Hypothalamus (tissue), 51 donors: ENCODE measurements around the gene ACSM6.

Experiments
- DNase-seq, 51 donors: peaks; one replicate each; lab custom pipeline; 2025; lab: John Stamatoyannopoulos, UW

The ACSM6 gene

DNA sequence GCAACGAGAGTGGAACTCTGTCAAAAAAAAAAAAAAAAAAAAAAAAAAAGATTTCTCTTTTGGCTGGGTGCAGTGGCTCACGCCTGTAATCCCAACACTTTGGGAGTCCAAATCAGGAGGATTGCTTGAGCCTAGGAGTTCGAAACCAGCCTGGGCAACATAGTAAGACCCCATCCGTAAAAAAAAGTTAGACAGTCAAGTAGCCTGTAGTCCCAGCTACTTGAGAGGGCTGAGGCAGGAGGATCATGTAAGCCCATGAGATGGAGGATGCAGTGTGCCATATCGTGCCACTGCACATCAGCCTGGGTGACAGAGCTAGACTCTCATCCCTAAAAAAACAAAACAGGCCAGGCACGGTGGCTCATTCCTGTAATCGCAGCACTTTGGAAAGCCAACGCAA, 71.5 kb downstream of the ACSM6 start:
- DNase-seq = no peak

DNA sequence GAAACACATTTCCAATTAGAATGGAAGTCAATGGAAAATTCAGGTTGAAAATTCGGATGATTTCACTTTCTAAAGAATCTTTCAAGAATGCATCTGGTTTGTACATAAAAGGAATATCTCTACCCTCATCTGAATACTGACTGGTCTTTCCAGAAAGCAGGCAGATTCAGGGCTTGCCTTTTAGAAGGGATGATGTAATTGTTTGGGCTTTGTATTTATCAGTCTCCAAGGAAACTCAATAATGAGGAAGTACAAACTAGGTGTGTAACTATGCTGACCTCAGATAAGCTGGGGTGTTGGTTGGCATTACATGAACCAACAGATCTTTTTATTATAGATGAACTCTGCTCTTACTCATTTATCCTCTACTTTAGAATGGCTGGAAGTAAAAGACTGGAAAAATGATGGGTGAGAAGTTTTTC, 72.6 kb downstream of the ACSM6 start:
- no peak for DNase-seq

DNA sequence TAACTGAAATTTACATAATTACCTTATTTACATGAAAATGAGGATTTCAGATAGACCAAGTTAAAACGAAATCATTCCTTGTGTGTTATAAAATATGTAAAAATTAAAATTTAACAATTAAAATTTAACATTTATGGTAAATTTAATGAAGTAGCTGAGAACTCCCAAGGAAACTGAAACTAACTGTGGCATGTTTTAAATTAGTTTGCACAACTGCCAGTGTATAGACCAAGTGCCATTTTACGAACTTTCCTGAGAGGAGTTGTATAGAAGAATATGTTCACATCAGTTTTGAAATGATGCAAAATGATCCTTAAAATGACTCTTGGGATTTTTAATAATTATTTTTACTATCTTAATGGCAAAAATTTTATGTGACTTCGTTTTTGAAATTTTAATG, 73.2 kb downstream of the ACSM6 start:
- DNase-seq = no peak

DNA sequence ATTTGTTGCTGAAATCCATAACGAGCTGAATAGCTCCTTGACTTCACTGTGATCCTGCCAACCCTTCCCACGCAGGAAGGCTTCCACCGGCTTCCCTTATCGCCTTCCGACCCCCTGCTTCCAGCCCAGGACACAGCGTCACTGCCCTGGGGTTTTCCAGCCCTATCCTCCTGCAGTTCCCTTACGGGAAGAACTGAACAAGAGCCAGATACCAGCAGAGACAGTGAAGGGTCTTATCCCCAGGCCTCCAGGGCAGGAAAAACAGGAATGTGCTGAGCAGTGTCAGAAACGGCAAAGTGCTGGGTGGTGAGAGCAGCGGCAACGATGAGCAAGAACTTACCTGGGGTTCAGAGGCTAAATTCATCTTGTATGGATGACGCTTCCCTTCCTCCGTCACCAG, 74.4 kb downstream of the ACSM6 start:
- DNase-seq = no peak

DNA sequence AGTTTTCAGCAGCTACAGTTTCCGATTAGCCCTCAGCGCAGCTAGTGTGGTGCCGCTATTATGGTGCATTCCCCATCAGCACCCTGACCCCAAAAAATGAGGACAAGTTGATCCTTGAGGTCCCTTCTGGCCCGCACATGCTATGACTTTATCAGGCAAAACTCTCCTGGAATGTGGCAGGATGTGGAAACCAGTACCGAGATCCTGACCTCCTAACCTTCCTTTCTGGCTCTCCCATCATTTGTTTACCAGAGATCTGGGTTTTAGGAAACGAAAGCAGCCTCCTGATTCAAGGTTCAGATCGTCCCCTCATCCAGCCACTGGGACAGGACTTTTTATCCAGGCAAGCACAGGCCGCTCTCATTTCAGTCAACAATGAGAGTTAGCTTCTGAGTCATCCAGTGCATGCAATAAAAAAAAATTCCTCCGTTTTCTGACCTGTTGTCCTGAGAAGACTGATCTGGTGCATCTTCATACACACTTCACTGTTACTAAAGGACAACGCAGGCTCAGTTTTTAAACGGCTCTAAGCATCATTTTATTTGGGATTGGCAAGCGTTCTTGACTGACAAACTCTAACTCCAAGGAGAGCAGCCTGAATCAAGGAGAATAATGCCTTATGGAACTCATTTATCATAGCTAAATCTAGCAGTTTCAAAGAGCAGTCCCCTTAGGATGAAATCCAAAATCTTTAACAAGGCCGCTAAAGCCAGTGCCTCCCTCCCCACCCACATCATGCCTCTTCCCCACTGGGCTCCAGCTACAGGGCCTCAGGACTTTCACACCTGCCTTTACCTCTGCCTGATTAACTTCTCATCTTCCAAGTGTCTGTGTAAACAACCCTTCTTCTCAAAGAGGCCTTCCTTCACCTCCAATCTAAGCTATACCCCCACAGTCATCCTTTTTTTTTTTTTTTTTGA, 79.6 kb downstream of the ACSM6 start:
- DNase-seq = no peak

DNA sequence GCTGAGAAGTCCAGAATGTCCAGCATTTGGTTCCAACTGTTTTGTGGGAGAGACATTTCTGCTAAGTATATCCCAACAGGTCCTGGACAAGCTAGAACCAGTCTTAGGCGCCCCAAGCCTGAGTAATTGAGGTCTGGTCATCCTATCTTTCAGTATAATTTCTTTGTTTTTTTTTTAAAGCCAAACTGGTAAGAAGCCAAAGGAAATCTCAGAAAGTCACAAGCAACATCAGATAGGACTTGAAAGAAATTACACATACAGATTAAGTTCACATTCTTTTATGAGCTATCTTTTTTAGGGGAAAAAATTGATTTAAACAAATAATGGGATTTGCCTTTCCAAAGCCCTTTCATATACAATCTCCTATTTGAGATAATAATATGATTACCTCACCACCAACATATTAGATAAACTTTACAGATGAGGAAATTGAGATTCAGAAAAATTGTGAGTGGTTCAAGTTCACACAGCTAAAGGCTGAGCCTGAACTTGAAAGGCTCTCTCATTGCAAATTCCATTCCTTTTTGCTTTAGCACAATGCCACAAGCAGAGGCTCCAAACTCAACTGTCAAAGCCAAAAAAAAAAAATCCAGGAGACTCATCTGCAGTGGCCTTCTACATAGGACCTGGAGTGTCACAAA, 81.8 kb downstream of the ACSM6 start:
- DNase-seq = no peak

DNA sequence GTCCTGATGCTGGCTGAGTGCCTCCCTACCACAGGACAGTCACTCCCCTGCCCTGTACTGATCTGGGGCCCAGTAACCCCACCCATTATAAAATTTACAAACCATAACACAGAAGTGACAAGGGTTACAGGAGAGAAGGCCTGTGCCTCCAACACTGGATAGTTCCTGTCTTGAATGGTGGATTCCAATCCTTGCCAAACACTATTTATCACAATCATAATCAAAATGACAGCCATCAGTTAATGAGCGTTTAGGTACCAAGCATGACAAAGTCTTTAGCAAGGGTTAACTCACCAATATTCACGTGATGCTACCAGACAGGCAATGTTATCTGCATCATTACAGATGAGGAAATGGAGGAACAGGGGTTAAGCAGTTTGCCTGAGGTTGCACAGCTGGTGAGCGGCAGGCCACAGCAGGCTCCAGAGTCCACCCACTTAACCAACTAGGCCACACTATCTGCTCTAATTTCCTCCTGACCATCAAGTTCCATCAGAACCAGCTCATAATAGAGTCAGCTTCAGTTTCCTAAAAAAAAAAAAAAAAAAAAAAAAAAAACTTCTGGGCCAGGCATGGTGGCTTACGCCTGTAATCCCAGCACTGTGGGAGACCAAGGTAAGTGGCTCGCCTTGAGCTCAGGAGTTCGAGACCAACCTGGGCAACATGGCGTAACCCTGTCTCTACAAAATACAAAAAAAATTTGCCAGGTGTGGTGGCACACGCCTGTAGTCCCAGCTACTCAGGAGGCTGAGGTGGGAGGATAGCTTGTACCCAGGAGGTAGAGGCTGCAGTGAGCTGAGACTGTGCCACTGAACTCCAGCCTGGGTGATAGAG, 82.5 kb downstream of the ACSM6 start:
- no peak for DNase-seq

DNA sequence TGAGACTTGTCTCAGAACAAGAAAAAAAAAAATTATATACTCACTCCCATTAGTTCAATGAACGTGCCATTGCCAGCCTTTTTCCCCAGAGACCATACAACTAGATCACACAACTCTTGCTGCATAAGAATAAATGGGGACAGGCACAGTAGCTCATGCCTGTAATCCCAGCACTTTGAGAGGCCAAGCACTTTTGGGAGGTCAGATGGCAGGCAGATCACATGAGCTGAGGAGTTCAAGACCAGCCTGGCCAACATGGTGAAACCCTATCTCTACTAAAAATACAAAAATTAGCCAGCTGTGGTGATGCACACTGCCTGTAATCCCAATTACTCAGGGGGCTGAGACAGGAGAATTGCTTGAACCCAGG, 83.1 kb downstream of the ACSM6 start:
- no peak for DNase-seq

DNA sequence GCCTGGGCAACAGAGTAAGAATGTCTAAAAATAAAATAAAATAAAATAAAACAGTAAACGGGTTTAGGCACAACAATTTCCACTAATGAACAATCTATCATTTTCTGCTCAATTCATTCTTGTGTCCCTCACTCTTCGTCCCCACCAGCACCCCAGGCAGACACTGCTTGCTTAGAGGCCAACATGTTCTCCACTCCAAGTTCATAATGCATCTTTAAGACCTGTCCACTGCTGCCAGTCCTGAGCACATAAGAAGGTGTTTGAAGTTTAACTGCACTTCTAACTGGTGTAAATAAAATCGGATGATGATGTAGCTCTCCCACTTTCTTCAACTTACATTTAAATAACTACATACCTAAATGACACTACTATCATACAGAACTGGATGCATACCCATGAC, 83.6 kb downstream of the ACSM6 start:
- DNase-seq = no peak
